Kidney (tissue), 14 donors: Measurements from ENCODE around the gene GK2. TPM values are rescaled to one million over a fixed set of nuclear protein-coding genes. Genes with fewer than 3 reads are reported as not detected.

Experiments used
- DNase-seq, 5 donors: peaks; one replicate each; pipeline ENCODE4 v3.0.0-alpha.2; 2013 to 2020
- FAIRE-seq: peaks from 2 replicates; lab custom pipeline; 2012; peaks lifted over from hg19 to GRCh38; lab: Jason Lieb, UNC
- H3K27ac ChIP-seq, 2 donors: one replicate each; pipeline ENCODE4 v1.7.0; 2013; ENCODE audit warnings: low read depth in 2 of 2, low read length in 2 of 2, inconsistent platforms in 1 of 2
- H3K27me3 ChIP-seq: one replicate; pipeline ENCODE4 v1.7.1; 2013; ENCODE audit warnings: low read length, inconsistent platforms; ENCODE audit not compliant: control insufficient read depth, insufficient read depth
- H3K36me3 ChIP-seq, 3 donors: one replicate each; pipeline versions ENCODE4 v1.7.0 to v1.7.1; 2013; ENCODE audit warnings: low read length in 3 of 3, control low read depth in 1 of 3, inconsistent platforms in 1 of 3; ENCODE audit not compliant: insufficient read depth in 3 of 3, control insufficient read depth in 2 of 3
- H3K4me1 ChIP-seq, 3 donors: one replicate each; pipeline versions ENCODE4 v1.7.0 to v1.7.1; 2013; ENCODE audit warnings: low read length in 3 of 3, inconsistent platforms in 1 of 3, low read depth in 1 of 3; ENCODE audit not compliant: control insufficient read depth in 2 of 3, insufficient read depth in 2 of 3
- H3K4me3 ChIP-seq, 3 donors: one replicate each; pipeline versions ENCODE4 v1.7.0 to v1.8.1; 2013; ENCODE audit warnings: low read length in 3 of 3, control low read depth in 1 of 3, inconsistent platforms in 1 of 3
- H3K9ac ChIP-seq, 3 donors: one replicate each; pipeline versions ENCODE4 v1.7.0 to v1.7.1; 2013; ENCODE audit warnings: low read length in 3 of 3, control low read depth in 1 of 3, inconsistent platforms in 1 of 3
- H3K9me3 ChIP-seq, 3 donors: one replicate each; pipeline versions ENCODE4 v1.7.0 to v1.7.1; 2013; ENCODE audit warnings: low read length in 3 of 3, control low read depth in 1 of 3, inconsistent platforms in 1 of 3; ENCODE audit not compliant: control insufficient read depth in 2 of 3, insufficient read depth in 1 of 3
- intact Hi-C: fragments of 100-400 bp; cut with DNase I; formaldehyde crosslinking; loops from one replicate; pipeline ENCODE4 v1.11.1; 2022
- polyA plus RNA-seq: library from polyadenylated mRNA; stranded (reverse); fragments of 350-450 nt; fragmentation: Illumina TruSeq; extraction: RNeasy Lipid Tissue Mini Kit (QIAGEN cat#74804); gene quantifications from one replicate; pipeline ENCODE4 v1.2.3, GENCODE V29; 2014; ENCODE audit warnings: low read depth, low replicate concordance; ENCODE audit not compliant: insufficient read depth
- total RNA-seq: library from RNA; stranded (reverse); fragmentation: NEBNext Ultra II Directional; extraction: Animal tissue kit (Norgen Biotek cat#: 25700); gene quantifications from one replicate; pipeline ENCODE4 v1.2.1, GENCODE V29; 2021
- TF ChIP-seq, protein P1 (sequence below): IDR thresholded peaks from 3 replicates; pipeline ENCODE4 v1.5.1; 2012; ENCODE audit warnings: mild to moderate bottlenecking, moderate library complexity, borderline replicate concordance; ENCODE audit not compliant: insufficient read depth; ENCODE audit errors: extremely low read depth
- donor health status: control.
- donor health status: control.
- donor health status: control.
- donor health status: control.
- donor health status: control.
- donor health status: DM: yes; HTN: yes; CAD: no.
- donor health status: Normal renal cell carcinoma (clear cell type).

GK2 gene
- total and polyA plus RNA-seq, 2 donors from 2014 or later, result not detected

DNA sequence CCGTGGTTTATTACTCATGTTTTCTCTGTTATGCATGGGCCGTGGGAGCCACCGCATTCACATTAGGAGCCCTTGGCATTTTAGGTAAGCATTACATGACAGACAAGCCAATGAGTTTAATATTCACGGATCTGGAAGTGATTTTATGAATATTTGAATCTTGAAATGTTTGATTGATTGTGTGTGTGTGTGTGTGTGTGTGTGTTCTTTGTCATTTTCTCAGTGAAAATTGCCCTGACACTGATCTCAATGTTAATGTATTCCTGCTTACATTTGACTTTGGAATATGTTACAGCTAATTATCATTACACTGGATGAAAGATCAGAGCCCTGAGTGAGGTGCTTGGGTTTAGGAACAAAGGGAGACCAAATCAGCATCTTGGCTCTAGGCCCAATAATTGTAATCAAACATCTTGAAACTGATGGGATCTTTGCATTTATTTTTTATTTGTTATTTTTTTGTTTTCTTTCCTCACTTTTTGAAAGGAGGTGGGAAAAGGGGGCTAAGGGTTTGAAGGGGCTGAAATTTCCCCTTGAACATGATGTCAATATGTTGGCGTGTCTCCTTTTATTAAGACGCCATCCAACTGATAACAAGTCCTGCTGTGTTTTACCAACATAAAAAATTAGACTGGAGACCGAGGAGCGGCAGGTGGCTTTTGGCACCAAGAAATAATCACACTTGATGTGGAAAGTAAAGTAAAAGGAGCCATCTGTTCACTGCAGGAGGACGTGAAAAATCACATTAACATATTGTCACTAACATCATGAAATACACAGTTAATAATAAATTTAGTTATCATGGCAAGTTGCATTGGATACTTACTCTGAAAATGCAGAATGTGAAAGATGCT lies 5.2 kb upstream of the GK2 start:
- no peak overlapping the region for H3K9ac ChIP-seq
- no peak overlapping the region for H3K4me3 ChIP-seq
- no peaks in the 10 kb centered on the region for H3K27me3 ChIP-seq
- no peaks in the 10 kb centered on the region for H3K4me1 ChIP-seq
- no peak overlapping the region for H3K27ac ChIP-seq
- DNase-seq (no peak), FAIRE-seq (no peak)
- no peaks in the 10 kb centered on the region for H3K36me3 ChIP-seq
- intact Hi-C loops, result no loop called here
- H3K9me3 ChIP-seq, result no peaks in the 10 kb centered on the region
- TF ChIP-seq, protein P1, sequence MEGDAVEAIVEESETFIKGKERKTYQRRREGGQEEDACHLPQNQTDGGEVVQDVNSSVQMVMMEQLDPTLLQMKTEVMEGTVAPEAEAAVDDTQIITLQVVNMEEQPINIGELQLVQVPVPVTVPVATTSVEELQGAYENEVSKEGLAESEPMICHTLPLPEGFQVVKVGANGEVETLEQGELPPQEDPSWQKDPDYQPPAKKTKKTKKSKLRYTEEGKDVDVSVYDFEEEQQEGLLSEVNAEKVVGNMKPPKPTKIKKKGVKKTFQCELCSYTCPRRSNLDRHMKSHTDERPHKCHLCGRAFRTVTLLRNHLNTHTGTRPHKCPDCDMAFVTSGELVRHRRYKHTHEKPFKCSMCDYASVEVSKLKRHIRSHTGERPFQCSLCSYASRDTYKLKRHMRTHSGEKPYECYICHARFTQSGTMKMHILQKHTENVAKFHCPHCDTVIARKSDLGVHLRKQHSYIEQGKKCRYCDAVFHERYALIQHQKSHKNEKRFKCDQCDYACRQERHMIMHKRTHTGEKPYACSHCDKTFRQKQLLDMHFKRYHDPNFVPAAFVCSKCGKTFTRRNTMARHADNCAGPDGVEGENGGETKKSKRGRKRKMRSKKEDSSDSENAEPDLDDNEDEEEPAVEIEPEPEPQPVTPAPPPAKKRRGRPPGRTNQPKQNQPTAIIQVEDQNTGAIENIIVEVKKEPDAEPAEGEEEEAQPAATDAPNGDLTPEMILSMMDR, result no peak

DNA sequence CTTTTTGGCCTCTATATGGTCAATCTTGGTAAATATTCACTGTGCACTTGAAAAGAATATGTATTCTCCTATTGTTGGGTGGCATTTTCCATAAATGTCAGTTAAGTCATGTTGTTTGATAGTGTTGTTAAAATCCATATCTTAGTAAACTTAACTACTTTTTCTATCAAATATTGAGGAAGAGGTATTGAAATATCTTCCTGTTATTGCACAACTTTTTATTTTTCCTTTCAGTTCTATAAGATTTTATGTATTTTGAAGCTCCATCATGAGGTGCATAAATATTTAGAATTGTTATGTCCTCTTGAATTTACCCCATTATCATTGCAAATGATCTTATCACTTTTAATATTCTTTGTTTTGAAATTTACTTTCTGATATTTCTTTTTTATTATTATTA lies 3.4 kb downstream of the GK2 start:
- H3K9me3 ChIP-seq, result no peaks in the 10 kb centered on the region
- DNase-seq (no peak), FAIRE-seq (no peak)
- no peak overlapping the region for H3K9ac ChIP-seq
- H3K27me3 ChIP-seq, result no peaks in the 10 kb centered on the region
- H3K4me3 ChIP-seq, result no peak overlapping the region
- H3K4me1 ChIP-seq, result no peaks in the 10 kb centered on the region
- H3K36me3 ChIP-seq, result no peaks in the 10 kb centered on the region
- intact Hi-C loops, result no loop called here
- no peak overlapping the region for H3K27ac ChIP-seq
- TF ChIP-seq, protein P1, result no peak

DNA sequence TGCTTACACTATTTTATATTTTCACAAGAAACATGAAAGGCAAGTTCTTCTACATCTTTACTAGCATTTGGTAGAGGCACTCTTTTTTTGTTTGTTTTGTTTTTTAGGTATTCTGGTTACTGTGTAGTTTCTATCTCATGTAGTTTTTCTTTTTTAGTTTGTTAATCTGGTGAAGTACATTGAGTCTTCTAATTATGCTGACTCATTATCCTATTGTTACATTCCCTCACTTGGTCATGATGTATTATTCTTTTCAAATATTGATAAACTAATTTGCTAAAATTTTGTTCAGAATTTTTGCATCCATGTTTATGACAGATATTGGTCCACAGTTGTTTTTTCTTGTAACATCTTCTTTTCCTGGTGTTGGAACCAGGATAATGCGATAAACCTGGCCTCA lies 4.7 kb downstream of the GK2 start:
- Histone ChIP-seq H3K36me3 (no peaks in the 10 kb centered on the region), H3K9ac (no peak overlapping the region), H3K9me3 (no peaks in the 10 kb centered on the region), H3K4me1 (no peaks in the 10 kb centered on the region), H3K4me3 (no peak overlapping the region), H3K27me3 (no peaks in the 10 kb centered on the region), H3K27ac (no peak overlapping the region)
- intact Hi-C loops, result no loop called here
- DNase-seq (no peak), FAIRE-seq (no peak)
- TF ChIP-seq, protein P1, result no peak
